HL-60 (cell line): ENCODE measurements around the gene COMMD9.

Experiments used
- DNase-seq, 2 experiments: peaks; one replicate each; pipeline ENCODE4 v3.0.0-alpha.2; 2010 to 2020; ENCODE audit warnings: low read depth in 1 of 2, low spot score in 1 of 2
- H3K27ac ChIP-seq: fragments of 250-450 bp; sonication (Bioruptor Pico); replicated peaks from 2 replicates; pipeline ENCODE4 v1.5.1; 2020; ENCODE audit warnings: mild to moderate bottlenecking, moderate library complexity
- H3K27me3 ChIP-seq: fragments of 250-450 bp; sonication (Bioruptor Pico); 2 replicates; pipeline ENCODE4 v1.5.1; 2021; ENCODE audit warnings: mild to moderate bottlenecking, moderate library complexity; ENCODE audit not compliant: insufficient read depth, poor library complexity, severe bottlenecking
- H3K4me3 ChIP-seq: replicated peaks from 2 replicates; pipeline ENCODE4 v1.5.1; 2011; ENCODE audit warnings: mild to moderate bottlenecking, control low read depth, low read length; ENCODE audit not compliant: insufficient read depth
- CTCF ChIP-seq: IDR thresholded peaks from one replicate; pipeline ENCODE4 v1.5.1; 2011; ENCODE audit warnings: low read length, control low read depth, inconsistent platforms; ENCODE audit not compliant: insufficient read depth
- GABPA ChIP-seq: IDR thresholded peaks from 2 replicates; pipeline ENCODE4 v1.6.1; 2012; ENCODE audit warnings: low read depth
- POLR2AphosphoS5 ChIP-seq: IDR thresholded peaks from 2 replicates; pipeline ENCODE4 v1.6.1; 2012; ENCODE audit warnings: low read depth
- SPI1 ChIP-seq: IDR thresholded peaks from 2 replicates; pipeline ENCODE4 v1.6.1; 2012; ENCODE audit warnings: low read depth, mild to moderate bottlenecking, borderline replicate concordance
- TF ChIP-seq, protein P1 (sequence below): IDR thresholded peaks from 2 replicates; pipeline ENCODE4 v1.6.1; 2012; ENCODE audit warnings: low read depth; ENCODE audit not compliant: insufficient replicate concordance

Gene COMMD9

DNA sequence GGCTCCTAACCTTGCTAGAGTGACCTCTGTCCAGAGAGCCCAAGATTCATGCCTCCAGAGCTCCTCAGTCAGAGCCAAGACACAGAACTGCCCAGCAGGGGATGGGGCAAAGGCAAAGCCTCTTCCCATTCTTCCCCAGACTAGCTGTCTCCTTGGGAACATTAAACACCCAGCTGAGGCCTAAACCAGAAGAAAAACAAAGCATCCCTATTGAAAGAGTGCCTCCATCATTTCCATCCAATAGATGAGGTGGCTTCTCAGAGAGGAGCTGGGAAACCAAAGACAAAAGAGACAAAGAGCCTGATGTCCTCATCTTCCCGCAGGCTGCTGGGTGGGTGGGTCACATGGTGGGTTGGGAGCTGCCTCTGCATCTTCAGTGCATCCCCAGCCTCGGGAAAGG, 37.4 kb downstream of the COMMD9 start:
- no peak for DNase-seq
- Histone ChIP-seq H3K27me3 (no peaks in the 10 kb centered on the region), H3K27ac (no peak overlapping the region), H3K4me3 (no peak overlapping the region)
- no peak for TF ChIP-seq POLR2AphosphoS5
- TF ChIP-seq CTCF = no peak
- TF ChIP-seq SPI1 = no peak
- TF ChIP-seq, protein P1, sequence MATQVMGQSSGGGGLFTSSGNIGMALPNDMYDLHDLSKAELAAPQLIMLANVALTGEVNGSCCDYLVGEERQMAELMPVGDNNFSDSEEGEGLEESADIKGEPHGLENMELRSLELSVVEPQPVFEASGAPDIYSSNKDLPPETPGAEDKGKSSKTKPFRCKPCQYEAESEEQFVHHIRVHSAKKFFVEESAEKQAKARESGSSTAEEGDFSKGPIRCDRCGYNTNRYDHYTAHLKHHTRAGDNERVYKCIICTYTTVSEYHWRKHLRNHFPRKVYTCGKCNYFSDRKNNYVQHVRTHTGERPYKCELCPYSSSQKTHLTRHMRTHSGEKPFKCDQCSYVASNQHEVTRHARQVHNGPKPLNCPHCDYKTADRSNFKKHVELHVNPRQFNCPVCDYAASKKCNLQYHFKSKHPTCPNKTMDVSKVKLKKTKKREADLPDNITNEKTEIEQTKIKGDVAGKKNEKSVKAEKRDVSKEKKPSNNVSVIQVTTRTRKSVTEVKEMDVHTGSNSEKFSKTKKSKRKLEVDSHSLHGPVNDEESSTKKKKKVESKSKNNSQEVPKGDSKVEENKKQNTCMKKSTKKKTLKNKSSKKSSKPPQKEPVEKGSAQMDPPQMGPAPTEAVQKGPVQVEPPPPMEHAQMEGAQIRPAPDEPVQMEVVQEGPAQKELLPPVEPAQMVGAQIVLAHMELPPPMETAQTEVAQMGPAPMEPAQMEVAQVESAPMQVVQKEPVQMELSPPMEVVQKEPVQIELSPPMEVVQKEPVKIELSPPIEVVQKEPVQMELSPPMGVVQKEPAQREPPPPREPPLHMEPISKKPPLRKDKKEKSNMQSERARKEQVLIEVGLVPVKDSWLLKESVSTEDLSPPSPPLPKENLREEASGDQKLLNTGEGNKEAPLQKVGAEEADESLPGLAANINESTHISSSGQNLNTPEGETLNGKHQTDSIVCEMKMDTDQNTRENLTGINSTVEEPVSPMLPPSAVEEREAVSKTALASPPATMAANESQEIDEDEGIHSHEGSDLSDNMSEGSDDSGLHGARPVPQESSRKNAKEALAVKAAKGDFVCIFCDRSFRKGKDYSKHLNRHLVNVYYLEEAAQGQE = no peak
- TF ChIP-seq GABPA = no peak

DNA sequence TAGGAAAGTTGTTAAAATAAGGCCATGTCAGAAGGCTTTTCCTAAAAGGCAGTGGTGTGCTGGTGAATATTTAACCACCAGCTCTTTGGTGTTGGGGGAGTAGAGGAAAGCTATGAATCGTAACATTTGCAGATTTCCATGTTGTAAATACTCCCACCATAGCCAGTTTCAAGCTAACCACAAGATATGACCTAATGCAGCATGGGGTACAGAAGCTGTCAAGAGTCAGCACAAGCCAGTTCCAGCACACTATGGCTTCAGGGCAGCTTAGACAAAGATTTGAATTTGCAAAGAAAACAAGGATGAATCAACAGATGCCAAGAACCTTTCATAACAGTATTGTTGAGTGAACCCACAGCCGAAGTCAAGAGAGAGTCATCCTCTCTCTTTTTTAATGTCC, 40.0 kb downstream of the COMMD9 start:
- no peak for TF ChIP-seq CTCF
- TF ChIP-seq, protein P1 = no peak
- TF ChIP-seq POLR2AphosphoS5 = no peak
- no peak for TF ChIP-seq SPI1
- no peak for TF ChIP-seq GABPA
- Histone ChIP-seq H3K27me3 (no peaks in the 10 kb centered on the region), H3K27ac (no peak overlapping the region), H3K4me3 (no peak overlapping the region)
- DNase-seq = no peak

GRCh38 chr11:36248436-36248835, 40.8 kb downstream of the COMMD9 start:
- TF ChIP-seq GABPA (no peak), CTCF (no peak), POLR2AphosphoS5 (no peak), SPI1 (no peak)
- TF ChIP-seq, protein P1 = no peak
- H3K27ac ChIP-seq = no peak overlapping the region
- no peak overlapping the region for H3K4me3 ChIP-seq
- H3K27me3 ChIP-seq = no peaks in the 10 kb centered on the region
- no peak for DNase-seq
